AG08396 (cell line): ENCODE measurements around the gene PRKCA.
"Not testable (repeated sequence)": the region's sequence is repeated elsewhere in the genome, so short reads cannot be mapped to it uniquely, and the experiment has no call there.

Experiments used
- DNase-seq: peaks from one replicate; pipeline ENCODE4 v3.0.0; 2012; ENCODE audit warnings: low spot score, mixed read lengths

The PRKCA gene

DNA sequence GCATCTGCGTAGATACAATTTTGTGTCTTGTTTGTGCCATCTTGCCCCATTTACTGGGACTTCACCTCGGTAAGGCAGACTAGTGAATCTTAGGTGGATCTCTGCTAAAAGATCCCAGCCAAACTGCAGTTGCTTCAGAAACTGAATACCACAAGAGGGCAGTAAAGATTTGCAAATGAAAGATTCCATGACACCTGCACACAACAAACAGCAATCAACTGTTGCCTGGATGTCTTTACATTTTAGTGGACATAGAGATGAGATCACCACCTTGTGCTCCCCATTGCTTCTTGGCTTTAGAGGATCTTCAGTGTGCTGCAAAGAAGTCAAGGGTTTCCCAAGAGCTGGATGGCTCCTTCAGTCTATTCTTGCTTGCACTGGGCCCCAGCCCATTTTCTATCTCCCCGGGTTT, 413.3 kb downstream of the PRKCA start:
- peak; percentile 64 for DNase-seq

DNA sequence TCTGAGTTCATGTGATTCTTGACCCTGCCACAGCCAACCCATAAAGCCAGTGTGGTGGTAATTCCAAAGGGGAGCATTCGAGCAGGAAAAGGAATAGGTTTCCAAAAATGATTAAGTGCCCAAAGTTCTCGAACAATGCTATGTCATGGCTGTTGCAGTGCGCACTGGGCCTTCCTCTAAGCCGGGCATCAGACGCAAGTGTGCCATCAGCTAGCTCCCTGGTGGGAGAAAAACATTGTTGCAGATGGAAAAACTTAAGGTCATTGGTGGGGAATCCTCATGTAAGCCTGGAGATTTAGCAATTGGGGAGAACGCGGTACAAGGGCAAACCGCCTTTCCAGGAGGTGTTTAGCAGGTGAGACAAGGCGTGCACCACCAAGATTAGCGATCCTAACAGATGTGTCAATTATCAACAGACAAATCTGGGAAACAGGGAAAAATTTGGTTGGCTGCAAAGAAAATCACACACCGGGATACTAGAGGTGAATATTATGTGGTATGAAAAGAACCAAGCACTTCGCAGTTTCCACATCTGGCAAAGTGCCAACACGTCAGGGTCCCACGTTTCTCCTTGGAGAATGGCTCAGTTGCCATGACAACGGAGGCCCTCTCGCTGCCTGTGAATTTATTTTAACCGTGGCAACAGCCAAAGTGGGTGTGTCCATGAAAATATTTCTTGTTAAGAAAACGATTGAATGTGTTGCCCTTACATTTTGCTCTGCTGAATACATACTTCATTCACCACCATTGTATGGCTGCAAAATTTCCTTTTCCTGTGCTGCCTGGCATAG, 414.0 kb downstream of the PRKCA start:
- no peak for DNase-seq

DNA sequence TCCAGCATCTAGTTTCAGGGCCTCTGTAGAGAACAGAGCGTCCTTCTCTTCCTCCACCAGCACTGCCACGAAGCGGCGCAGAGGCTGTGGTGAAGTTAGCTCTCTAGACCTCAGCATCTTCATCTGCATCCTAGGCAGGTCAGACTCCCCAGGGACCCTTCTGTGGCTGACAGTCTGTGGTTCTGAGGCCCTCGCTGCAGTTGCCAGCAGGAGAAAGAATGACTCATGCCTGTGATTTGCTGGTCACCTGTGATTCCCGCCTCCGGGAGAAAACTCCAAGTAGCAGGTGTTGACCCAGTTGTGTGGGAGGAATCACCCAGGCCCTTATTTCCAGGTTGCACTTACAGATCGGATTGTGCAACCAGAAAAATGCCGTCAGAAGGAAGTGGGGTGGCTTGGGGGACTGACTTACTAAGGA, 415.2 kb downstream of the PRKCA start:
- DNase-seq = no peak

DNA sequence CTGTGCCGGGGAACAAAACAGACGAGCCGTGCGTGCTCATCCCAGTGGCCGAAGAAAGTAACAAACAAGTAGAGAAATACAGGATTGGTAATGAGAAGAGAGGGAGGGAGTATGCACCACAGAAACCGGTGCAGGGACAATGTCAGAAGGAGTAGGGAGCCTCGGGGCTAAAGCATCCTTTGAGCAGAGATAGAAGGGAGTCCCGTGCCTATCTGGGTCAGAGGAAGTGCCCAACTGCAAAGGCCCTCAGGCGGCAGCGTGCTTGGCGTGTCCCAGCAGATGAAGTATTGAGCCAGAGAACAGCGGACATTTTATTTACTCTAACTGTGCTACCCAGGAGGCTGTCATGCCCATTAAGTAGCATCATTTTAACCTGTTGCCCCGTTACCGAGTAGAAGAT, 417.6 kb downstream of the PRKCA start:
- DNase-seq = no peak

DNA sequence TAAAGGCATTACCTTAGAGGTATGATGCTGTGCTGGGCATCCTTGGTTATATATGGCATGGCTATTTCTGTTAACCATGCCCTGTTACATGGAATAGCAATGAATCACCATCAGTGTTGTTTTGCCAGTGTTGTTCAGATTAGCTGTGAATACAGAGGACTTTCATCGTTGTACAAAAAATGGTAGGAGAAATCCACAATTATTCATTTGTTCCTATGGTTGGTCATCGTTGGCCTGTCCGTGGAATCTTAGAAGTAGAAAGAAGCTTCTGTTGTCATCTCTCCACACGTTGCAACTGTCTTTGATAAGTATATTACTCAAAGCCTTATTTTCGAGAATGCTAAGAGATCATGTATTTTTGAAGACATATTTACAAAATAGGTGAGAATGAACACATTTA, 418.2 kb downstream of the PRKCA start:
- no peak for DNase-seq

DNA sequence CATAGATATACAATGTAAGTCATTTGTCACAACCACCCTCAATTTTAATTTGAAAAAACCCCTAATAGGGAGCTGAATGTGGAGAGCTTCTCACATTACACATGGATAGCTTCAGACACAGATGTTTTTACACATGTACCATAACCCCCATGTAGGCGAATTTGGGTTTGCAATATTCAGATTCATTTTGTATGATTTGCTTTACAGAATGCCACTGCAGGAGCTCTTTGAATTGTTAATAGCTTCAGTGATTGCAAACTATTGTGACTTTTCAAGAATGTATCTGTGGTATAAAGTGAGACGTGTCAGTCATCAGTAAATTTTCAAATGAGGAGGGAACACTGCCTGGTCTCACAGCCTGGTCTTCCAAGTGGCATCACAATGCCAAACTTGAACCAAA, 419.9 kb downstream of the PRKCA start:
- DNase-seq = no peak

DNA sequence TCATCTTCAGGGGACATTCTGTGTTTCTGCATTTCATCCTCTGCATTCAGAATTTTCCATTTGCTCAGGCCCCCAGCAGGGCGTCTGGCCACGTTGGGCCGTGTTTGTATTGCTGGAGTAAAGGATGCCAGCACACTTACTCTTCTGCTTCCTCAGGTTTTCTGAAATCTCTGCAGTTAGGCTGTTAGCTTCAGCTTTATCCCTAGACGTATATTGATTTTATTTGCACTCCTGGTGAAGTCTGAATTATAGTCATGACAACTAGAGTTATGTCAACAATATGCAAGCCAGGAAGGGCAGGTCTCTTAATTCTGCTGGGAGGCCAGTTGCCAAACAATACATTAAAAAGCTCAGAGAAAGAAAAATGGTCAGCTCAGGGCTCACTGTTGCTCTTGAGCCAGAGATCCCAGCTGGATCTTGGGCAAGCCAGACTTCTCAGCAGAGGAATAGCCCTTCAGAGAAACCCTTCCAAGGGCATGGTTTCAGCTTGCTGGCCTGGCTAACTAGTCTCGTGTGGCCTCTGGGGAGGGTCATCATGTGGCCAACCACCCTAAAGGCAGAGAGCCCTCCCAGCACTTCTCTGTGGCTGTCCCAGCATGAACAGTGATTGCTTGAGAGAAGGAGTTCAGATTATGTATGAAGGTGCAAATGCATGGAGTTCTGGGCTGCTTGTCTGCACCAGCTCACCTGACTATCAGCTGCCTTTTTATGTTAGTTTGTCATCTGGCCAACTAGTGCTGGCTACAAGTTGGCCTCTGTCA, 422.3 kb downstream of the PRKCA start:
- no peak for DNase-seq

DNA sequence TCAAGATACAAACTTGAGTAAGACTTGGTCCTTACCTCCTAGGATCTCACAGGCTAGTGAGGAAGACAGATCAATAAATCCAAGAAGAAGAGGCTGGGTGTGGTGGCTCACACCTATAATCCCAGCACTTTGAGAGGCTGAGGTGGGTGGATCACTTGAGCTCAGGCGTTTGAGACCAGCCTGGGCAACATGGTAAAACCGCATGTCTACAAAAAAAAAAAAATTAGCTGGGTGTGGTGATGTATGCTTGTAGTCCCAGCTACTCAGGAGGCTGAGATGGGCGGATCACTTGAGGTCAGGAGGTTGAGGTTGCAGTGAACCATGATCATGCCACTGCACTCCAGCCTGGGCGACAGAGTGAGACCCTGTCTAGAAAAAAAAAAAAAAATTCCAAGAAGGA, 423.0 kb downstream of the PRKCA start:
- DNase-seq = not testable (repeated sequence)

DNA sequence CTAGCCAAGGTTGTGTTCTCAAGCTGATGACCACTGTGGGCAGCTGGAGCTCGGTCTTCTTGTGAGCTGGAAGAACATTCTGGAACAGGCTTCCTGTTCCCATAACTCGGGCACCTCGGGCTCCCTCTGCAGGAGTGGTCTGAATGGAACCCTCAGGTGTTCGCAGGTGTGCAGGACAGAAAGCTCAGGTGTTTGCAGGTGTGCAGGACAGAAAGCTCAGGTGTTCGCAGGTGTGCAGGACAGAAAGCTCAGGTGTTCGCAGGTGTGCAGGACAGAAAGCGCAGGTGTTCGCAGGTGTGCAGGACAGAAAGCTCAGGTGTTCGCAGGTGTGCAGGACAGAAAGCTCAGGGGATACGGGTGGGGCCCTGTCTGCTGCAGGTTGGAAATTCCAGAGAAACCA, 423.5 kb downstream of the PRKCA start:
- no peak for DNase-seq

DNA sequence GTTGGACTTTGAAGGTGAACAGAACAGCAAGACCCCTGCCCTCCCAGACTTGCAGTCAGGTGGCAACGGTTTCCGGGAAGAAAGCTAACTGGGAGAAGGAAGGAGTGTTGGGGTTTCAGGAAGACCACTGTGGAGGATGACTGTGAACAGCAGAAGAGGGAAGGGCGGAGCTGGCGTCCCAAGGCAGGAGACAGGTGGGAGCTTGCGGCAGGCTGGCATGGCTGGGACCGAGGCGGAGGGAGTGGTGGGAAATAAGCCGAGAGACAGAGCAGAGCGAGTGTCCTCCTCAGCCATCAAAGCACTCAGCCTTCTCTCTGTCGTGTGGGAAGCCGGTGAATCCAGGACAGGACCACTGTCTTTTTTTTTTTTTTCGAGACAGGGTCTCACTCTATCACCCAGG, 424.0 kb downstream of the PRKCA start:
- no peak for DNase-seq

DNA sequence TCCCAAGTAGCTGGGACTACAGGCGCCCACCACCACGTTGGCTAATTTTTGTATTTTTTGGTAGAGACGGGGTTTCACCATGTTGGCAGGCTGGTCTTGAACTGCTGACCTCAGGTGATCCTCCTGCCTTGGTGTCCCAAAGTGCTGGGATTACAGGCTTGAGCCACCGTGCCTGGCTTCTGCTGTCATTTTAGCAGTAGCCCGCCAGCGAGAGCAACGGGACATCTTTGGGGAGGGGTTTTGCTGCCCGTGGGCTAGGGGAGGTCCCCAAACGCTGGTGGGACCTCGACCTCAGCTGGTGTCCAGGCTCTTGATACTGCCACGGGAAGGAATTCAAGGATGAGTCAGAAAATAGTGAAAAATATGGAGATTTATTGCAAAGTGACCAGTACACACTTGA, 424.4 kb downstream of the PRKCA start:
- no peak for DNase-seq

DNA sequence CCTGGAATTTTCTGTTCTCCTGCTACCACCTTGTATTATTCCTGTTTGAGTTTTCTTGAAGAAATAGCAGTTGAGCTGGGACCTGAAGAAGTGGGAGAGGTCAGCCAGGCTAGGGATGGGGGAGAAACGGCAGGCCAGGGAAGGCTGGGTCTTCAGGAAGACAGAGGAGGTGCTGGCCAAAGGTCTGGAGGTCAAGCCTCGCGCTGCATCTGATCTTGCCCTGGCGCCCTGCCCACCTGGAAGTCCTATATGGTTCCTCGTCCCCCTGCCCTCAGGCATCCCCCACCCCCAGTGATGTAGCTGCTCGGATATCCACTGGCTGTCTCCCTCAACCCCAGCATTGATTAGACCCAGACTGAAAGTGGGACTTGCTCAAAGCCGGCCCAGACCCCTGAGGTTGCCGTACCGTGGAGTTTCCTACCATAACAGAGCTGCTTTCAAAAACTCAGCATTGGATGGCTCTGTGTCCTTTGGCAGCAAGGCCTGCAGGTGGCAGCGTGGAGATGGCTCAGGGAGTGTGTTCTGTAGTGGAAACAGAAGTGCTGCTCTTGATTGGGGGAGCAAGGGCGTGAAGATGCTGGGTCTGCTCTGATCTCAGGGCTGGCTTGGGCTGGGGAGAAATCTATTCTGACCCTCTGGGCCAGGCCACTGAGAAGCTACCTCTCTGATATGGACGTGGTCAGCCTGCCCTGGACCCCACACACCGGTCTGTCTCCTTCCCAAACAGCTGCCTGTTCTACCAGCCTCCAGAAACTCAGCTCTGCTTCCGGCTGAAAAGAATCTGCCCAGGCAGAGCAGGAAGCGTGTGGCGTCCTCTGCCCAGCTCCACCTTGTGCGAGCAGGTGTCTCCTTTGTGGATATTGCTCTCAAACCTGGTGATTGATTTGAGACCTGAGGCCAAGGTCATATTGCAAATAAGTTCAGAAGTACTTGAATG, 425.5 kb downstream of the PRKCA start:
- DNase-seq = peak; percentile 68

DNA sequence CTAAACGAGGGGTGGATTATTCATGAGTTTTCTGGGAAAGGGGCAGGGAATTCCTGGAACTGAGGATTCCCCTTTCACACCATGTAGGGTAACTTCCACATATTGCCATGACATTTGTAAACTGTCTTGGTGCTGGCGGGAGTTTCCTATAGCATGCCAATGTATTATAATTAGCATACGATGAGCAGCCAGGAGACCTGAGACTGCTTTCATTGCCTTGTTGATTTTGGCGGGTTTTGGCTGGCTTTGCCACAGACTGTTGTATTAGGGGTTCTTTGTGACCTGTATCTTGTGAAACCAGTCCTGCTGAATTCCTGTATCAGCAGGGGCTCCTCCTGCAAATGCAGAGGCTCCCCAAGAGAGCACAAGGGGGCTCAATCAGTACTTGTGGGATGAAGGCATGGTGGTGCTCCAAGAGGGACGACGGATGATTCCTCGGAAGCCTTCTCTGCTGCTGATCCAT, 428.1 kb downstream of the PRKCA start:
- DNase-seq = no peak

DNA sequence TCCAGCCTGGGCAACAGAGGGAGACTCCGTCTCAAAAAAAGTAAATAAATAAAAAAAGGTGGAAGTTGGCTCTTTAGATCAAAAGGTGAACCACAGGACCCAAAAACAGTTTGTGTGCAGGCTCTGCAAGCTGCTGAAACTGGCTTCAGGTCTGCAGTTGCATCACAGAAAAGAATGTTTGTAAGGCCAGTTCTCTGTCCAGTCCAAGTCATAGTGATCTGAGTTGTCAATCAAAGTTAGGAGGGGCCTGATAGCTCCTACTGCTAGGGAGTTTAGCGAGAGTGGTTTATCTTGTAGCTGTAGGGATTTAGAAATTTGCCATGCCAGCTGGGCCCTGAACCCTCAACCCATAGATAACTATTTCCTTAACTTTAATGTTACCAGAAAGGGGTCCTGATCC, 431.3 kb downstream of the PRKCA start:
- no peak for DNase-seq

DNA sequence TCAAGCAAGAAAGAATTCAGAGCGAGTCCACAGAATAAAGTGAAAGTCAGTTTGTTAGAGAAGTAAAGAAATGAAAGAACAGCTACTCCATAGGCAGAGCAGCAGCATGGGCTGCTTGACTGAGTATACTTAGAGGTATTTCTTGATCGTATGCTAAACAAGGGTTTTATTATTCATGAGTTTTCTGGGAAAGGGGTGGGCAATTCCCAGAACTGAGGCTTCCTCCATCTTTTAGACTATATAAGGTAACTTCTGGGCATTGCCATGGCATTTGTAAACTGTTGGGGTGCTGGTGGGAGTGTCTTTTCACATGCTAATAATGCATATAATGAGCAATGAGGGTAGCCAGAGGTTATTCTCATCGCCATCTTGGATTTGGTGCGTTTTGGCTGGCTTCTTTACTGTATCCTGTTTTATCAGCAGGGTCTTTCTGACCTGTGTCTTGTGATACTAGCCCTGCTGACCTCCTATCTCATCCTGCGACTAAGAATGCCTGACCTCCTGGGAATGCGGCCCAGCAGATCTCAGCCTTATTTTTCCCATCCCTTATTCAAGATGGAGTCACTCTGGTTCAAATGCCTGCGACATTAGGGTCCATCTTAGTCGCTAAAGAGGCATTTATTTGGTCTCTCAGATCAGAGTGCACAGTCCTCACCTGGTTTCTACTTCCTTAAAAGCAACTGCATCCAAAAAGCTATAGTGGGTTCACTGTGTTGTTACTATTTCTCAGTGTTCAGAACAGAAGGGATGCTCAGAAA, 432.0 kb downstream of the PRKCA start:
- DNase-seq = no peak

DNA sequence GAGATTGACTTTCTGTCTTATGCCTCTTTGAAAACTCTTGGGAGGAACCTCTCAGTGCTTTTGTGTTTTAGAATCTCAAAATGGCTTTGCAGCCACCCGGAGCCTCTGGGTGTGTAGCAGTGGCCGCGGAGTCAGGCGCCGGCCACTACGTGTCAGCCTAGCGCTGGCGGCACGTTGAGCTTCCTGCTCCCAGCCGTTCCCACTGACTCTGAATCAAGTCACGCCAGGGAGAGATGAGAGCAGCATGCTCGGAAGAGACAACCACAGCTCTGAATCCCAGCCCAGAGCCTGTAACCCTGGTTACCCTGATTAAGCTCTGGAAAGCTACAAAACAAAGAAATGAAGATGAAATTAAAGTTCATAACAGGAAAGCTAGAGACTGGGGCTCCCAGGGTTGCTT, 435.1 kb downstream of the PRKCA start:
- DNase-seq = peak; percentile 54

DNA sequence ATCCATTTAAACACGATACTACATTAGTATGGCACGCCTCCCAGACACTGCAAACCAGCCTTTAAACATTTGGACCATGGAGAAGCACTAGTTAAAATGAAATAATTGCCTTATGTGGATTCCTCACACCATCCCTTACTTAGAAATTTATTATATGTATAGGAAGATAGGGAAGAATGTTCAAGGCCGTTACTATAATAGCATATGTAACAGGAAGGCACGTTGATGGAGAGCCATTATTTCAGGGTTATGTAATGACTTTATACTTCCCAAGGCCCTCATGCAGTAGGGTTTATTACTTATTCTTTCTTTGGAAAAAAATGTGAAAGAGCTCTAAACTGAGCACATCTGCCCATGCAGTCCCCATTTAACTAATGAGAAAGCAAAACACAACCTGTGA, 435.9 kb downstream of the PRKCA start:
- no peak for DNase-seq

DNA sequence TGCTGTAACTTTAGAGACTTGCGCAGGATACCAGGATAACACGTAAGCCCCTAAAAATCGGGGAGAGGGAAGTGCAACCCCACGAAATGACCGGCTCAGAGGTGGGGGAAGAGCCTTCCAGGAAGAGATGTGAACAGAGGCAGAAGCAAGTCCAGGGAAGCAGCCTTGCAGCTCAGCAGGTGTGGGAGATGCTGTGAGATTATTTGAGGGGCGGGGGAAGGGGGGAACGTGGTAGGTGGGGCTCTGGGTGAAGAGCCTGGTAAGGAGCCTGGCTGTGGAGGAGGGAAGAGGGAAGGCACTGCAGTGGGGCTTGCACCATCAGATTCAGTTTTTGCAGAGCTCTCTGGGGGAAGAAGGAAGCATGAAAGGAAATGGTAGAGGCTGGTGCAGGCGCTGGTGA, 437.1 kb downstream of the PRKCA start:
- no peak for DNase-seq

DNA sequence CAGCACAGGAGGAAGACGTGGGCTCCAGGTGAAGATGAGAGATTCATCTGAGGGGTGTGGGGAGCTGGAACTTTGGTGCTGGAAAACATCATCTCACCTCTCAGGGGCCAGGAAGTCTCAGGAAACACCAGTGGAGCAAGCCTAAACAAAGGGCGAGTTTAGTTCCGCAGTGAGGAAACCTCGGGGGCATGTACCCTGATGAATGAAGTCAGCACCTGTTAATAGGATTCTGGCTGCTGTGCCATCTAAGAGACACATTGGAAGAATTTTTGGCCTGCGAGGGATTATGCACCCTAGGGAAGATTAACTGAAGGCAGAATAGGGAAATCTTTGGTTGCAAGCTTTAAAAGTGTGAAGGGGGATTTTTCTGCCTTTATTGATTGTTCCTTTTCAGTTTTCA, 437.8 kb downstream of the PRKCA start:
- no peak for DNase-seq

DNA sequence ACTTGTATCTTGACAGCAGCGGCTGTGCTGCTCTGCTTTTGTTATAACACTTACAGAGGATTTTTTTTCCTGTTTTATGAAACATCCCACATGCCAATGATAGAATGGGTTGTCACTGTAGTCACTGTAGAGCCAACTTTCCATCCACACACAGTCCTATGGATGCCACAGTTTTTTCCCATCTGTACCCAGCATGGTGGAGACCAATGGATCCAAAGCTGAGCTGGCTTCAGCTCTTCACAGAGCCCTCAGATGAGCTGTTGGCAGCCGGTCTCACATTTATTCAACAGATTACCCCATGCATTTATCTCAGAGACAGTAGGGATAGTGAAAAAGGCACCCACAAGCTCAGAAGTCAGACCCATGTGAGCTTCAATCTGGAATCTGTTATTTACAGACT, 441.1 kb downstream of the PRKCA start:
- DNase-seq = no peak

DNA sequence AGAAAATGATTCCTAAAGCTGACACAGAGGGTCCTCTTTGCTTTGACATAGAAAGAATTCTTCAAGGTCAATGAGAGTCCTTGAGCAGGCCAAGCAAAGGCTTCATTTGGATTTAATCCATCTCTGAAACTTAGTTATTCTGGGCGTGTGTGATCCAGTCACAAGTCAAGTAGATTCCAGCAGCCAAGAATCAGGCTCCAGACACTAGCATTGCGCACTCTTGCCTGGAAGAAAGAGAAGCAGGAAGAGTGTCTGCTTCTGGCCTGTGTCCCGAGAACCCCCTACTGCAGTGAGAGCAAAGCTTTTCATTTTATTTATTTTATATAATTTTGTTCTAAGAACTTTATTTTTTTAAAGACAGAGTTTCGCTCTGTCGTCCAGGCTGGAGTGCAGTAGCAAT, 444.3 kb downstream of the PRKCA start:
- DNase-seq = no peak
